Nephron (organoid): ENCODE measurements around the gene DNAH2.

Source experiments
- H3K27ac Mint-ChIP-seq, 3 experiments: 2 replicates each; pipeline ENCODE4 v1.8.0; 2020; ENCODE audit warnings: mixed read lengths in 3 of 3, mild to moderate bottlenecking in 2 of 3, moderate library complexity in 1 of 3
- H3K27me3 Mint-ChIP-seq: 2 replicates; pipeline ENCODE4 v1.8.0; 2021; ENCODE audit warnings: low read depth, mild to moderate bottlenecking, moderate library complexity, mixed read lengths
- H3K36me3 Mint-ChIP-seq: 2 replicates; pipeline ENCODE4 v1.8.0; 2020; ENCODE audit warnings: low read depth, mixed read lengths
- H3K4me1 Mint-ChIP-seq: 2 replicates; pipeline ENCODE4 v1.8.0; 2020; ENCODE audit warnings: mixed read lengths
- H3K4me3 Mint-ChIP-seq, 3 experiments: 2 replicates each; pipeline ENCODE4 v1.8.0; 2020; ENCODE audit warnings: mild to moderate bottlenecking in 3 of 3, mixed read lengths in 3 of 3, moderate library complexity in 2 of 3
- H3K9me3 Mint-ChIP-seq: 2 replicates; pipeline ENCODE4 v1.8.0; 2020; ENCODE audit warnings: mixed read lengths
- CTCF ChIP-seq, 3 experiments: fragments of 200-600 bp; sonication (generic); IDR thresholded peaks; one replicate each; pipeline ENCODE4 v1.5.0; 2021; ENCODE audit warnings: antibody characterized with exemption in 3 of 3; ENCODE audit not compliant: unreplicated experiment in 3 of 3

The DNAH2 gene

DNA sequence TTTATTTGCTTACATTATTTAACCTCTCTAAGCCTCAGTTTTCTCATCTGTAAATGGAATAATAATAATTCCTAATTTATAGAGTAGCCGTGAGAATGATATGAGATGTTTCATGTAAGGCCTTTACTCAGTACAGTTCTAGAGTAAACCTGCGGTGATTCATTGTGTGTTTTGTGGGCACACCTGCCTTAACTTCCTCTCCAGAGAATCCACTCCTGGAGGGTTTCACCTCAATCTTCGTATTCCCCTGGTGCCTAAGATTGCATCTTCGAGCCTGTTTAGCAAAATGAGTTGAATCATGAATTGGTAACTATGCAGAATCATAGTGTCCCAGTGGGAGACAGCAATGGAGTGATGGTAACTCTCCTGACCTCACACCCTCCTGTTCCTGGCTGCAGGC, 52.3 kb downstream of the DNAH2 start:
- Mint-ChIP-seq H3K27me3 (peaks cover 10% of the 10 kb centered on the region), H3K4me3 (no peak overlapping the region), H3K27ac (no peak overlapping the region), H3K4me1 (peaks cover 19% of the 10 kb centered on the region), H3K9me3 (no peaks in the 10 kb centered on the region), H3K36me3 (no peaks in the 10 kb centered on the region)
- TF ChIP-seq CTCF (IDR thresholded peaks at IDR 0.05; ENCODE audit: unreplicated experiment in 3 of 3): no peak

- H3K36me3 Mint-ChIP-seq: no peaks in the 10 kb centered on the region
- no peak overlapping the region for H3K4me3 Mint-ChIP-seq
- no peaks in the 10 kb centered on the region for H3K4me1 Mint-ChIP-seq
- no peak for TF ChIP-seq CTCF (IDR thresholded peaks at IDR 0.05; ENCODE audit: unreplicated experiment in 3 of 3)
- no peak overlapping the region for H3K27ac Mint-ChIP-seq
- H3K27me3 Mint-ChIP-seq: peaks cover 13% of the 10 kb centered on the region
- no peaks in the 10 kb centered on the region for H3K9me3 Mint-ChIP-seq
Measured at GRCh38 chr17:7774055-7774521, 56.5 kb downstream of the DNAH2 start.

- Mint-ChIP-seq H3K4me3 (no peak overlapping the region), H3K27me3 (peaks cover 11% of the 10 kb centered on the region), H3K27ac (no peak overlapping the region), H3K4me1 (no peaks in the 10 kb centered on the region), H3K36me3 (no peaks in the 10 kb centered on the region), H3K9me3 (no peaks in the 10 kb centered on the region)
- no peak for TF ChIP-seq CTCF (IDR thresholded peaks at IDR 0.05; ENCODE audit: unreplicated experiment in 3 of 3)
Measured at GRCh38 chr17:7775051-7775450, 57.5 kb downstream of the DNAH2 start.

DNA sequence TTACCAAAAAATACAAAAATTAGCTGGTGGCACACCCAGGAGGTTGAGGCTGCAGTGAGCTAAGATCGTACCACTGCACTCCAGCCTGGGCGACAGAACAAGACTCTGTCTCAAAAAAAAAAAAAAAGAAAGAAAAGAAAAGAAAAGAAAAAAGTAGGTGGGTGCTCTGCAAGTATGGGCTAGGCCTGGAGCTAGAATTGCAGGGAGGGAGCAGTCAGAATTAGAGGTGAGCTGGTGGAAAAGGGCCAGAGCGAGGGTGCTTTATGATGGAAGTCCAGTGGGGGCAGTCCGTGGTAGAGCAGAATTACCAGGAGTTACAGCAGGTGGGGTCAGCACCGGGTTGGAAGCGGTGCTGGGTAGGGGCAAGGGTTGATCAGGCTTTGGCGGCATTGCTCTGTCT, 59.5 kb downstream of the DNAH2 start:
- H3K4me1 Mint-ChIP-seq: no peaks in the 10 kb centered on the region
- no peaks in the 10 kb centered on the region for H3K9me3 Mint-ChIP-seq
- TF ChIP-seq CTCF (IDR thresholded peaks at IDR 0.05; ENCODE audit: unreplicated experiment in 3 of 3): no peak
- peaks cover 11% of the 10 kb centered on the region for H3K27me3 Mint-ChIP-seq
- no peak overlapping the region for H3K4me3 Mint-ChIP-seq
- no peaks in the 10 kb centered on the region for H3K36me3 Mint-ChIP-seq
- no peak overlapping the region for H3K27ac Mint-ChIP-seq

- Mint-ChIP-seq H3K36me3 (no peaks in the 10 kb centered on the region), H3K4me1 (no peaks in the 10 kb centered on the region)
Measured at GRCh38 chr17:7780736-7781135, 63.2 kb downstream of the DNAH2 start.

More at GRCh38 chr17:7780736-7781135, 63.2 kb downstream of the DNAH2 start:
- no peak overlapping the region for H3K4me3 Mint-ChIP-seq
- H3K27ac Mint-ChIP-seq: no peak overlapping the region
- peaks cover 4% of the 10 kb centered on the region for H3K27me3 Mint-ChIP-seq
- H3K9me3 Mint-ChIP-seq: no peaks in the 10 kb centered on the region
- TF ChIP-seq CTCF (IDR thresholded peaks at IDR 0.05; ENCODE audit: unreplicated experiment in 3 of 3): no peak
